ENCODE data around the gene C1GALT1. TPM values are rescaled to one million over a fixed set of nuclear protein-coding genes. Genes with fewer than 3 reads are reported as not detected.

C1GALT1 gene
- total RNA-seq, 1 experiment from 2014 or later, result 52.2 TPM

DNA sequence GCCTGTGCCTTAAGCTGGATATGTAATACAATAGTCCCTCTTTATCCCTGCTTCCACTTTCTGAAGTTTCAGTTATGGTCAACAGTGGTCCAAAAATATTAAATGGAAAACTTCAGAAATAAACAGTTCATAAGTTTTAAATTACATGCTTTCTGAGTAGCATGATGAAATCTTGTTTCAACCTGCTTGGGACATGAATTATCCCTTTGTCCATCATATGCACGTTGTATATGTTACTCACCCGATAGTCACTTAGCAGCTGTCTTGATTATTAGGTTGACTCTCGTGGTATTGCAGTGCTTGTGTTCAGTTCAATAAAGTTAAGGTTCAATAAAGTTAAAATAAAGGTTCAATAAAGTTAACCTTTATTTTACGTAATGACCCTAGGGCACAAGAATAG is 25.5 kb downstream of the C1GALT1 start:
- H3K9me3 ChIP-seq, result peaks cover 9% of the 10 kb centered on the region
- no peaks in the 10 kb centered on the region for H3K27me3 ChIP-seq (replicated peaks; ENCODE audit: control insufficient read depth, insufficient read depth, low read length)
- intact Hi-C loops (cut with micrococcal nuclease; ENCODE audit: unreplicated experiment), result no loop called here
- H3K36me3 Mint-ChIP-seq (ENCODE audit: insufficient read depth, unreplicated experiment), result peaks cover 28% of the 10 kb centered on the region
- no peak overlapping the region for H3K27ac Mint-ChIP-seq (ENCODE audit: unreplicated experiment)
- BruUV-seq (replicated peaks), result no TSS peak
- H3K36me3 ChIP-seq (ENCODE audit: control insufficient read depth, insufficient read depth, low read length), result no peaks in the 10 kb centered on the region
- TF ChIP-seq, protein P1, sequence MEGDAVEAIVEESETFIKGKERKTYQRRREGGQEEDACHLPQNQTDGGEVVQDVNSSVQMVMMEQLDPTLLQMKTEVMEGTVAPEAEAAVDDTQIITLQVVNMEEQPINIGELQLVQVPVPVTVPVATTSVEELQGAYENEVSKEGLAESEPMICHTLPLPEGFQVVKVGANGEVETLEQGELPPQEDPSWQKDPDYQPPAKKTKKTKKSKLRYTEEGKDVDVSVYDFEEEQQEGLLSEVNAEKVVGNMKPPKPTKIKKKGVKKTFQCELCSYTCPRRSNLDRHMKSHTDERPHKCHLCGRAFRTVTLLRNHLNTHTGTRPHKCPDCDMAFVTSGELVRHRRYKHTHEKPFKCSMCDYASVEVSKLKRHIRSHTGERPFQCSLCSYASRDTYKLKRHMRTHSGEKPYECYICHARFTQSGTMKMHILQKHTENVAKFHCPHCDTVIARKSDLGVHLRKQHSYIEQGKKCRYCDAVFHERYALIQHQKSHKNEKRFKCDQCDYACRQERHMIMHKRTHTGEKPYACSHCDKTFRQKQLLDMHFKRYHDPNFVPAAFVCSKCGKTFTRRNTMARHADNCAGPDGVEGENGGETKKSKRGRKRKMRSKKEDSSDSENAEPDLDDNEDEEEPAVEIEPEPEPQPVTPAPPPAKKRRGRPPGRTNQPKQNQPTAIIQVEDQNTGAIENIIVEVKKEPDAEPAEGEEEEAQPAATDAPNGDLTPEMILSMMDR (IDR thresholded peaks at IDR 0.05; ENCODE audit: insufficient read depth in 1 of 2, low read depth in 1 of 2, low read length in 1 of 2, severe bottlenecking in 1 of 2, unreplicated experiment in 1 of 2), result no peak
- no peak overlapping the region for H3K4me3 Mint-ChIP-seq (ENCODE audit: unreplicated experiment)
- 0 out of 2 replicates have a peak, but pooled peaks cover 3% of the 10 kb centered on the region for H3K4me1 ChIP-seq
- DNase-seq, result no peak
- POLR2A ChIA-PET, result no interaction called here
- CTCF ChIA-PET, result no interaction called here
- H3K4me3 ChIP-seq (ENCODE audit: low read depth, low read length), result no peak overlapping the region
- no peaks in the 10 kb centered on the region for H3K27me3 Mint-ChIP-seq (ENCODE audit: insufficient read depth, unreplicated experiment)
- H3K4me1 Mint-ChIP-seq (ENCODE audit: low read depth, unreplicated experiment), result peaks cover 13% of the 10 kb centered on the region
- peaks cover 37% of the 10 kb centered on the region for H3K9me3 Mint-ChIP-seq (ENCODE audit: unreplicated experiment)

- no TSS peak for BruUV-seq (replicated peaks)
- CTCF ChIA-PET, result no interaction called here
- Histone ChIP-seq H3K27me3 (replicated peaks; ENCODE audit: control insufficient read depth, insufficient read depth, low read length) (no peaks in the 10 kb centered on the region), H3K9me3 (peaks cover 5% of the 10 kb centered on the region), H3K4me1 (0 out of 2 replicates have a peak, but pooled peaks cover 3% of the 10 kb centered on the region), H3K36me3 (ENCODE audit: control insufficient read depth, insufficient read depth, low read length) (no peaks in the 10 kb centered on the region), H3K4me3 (ENCODE audit: low read depth, low read length) (no peak overlapping the region)
- peaks cover 13% of the 10 kb centered on the region for H3K4me1 Mint-ChIP-seq (ENCODE audit: low read depth, unreplicated experiment)
- DNase-seq, result no peak
- no peak overlapping the region for H3K4me3 Mint-ChIP-seq (ENCODE audit: unreplicated experiment)
- TF ChIP-seq, protein P1 (IDR thresholded peaks at IDR 0.05; ENCODE audit: insufficient read depth in 1 of 2, low read depth in 1 of 2, low read length in 1 of 2, severe bottlenecking in 1 of 2, unreplicated experiment in 1 of 2), result no peak
- intact Hi-C loops (cut with micrococcal nuclease; ENCODE audit: unreplicated experiment), result no loop called here
- no peak overlapping the region for H3K27ac Mint-ChIP-seq (ENCODE audit: unreplicated experiment)
- POLR2A ChIA-PET, result no interaction called here
- H3K9me3 Mint-ChIP-seq (ENCODE audit: unreplicated experiment), result peaks cover 35% of the 10 kb centered on the region
- peaks cover 28% of the 10 kb centered on the region for H3K36me3 Mint-ChIP-seq (ENCODE audit: insufficient read depth, unreplicated experiment)
- H3K27me3 Mint-ChIP-seq (ENCODE audit: insufficient read depth, unreplicated experiment), result no peaks in the 10 kb centered on the region
These were observed 26.2 kb downstream of the C1GALT1 start for GRCh38 chr7:7208520-7208919.

DNA sequence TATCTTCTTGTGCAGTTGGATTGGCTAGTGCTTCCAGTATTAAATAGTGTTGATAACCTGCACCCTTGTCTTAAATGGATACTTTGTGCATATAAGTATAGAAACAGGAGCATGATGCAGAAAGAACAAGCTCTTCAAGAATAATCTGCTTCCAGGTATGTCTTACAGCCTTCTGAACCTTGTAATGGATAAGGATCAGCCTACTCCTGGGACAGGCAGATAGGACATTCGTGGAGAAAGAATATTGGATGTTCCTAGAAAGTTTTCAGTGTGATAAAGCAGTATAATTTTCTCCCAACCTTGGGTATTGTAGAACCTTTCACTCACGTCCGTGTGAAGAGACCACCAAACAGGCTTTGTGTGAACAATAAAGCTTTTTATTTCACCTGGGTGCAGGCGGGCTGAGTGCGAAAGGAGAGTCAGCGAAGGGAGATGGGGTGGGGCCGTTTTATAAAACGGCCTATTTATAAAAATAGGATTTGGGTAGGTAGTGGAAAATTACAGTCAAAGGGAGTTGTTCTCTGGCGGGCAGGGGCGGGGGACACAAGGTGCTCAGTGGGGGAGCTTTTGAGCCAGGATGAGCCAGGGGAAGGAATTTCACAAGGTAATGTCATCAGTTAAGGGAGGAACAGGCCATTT is 27.2 kb downstream of the C1GALT1 start:
- no TSS peak for BruUV-seq (replicated peaks)
- Mint-ChIP-seq H3K36me3 (ENCODE audit: insufficient read depth, unreplicated experiment) (peaks cover 33% of the 10 kb centered on the region), H3K27ac (ENCODE audit: unreplicated experiment) (no peak overlapping the region), H3K4me1 (ENCODE audit: low read depth, unreplicated experiment) (peaks cover 11% of the 10 kb centered on the region), H3K4me3 (ENCODE audit: unreplicated experiment) (no peak overlapping the region), H3K9me3 (ENCODE audit: unreplicated experiment) (peaks cover 25% of the 10 kb centered on the region), H3K27me3 (ENCODE audit: insufficient read depth, unreplicated experiment) (no peaks in the 10 kb centered on the region)
- intact Hi-C loops (cut with micrococcal nuclease; ENCODE audit: unreplicated experiment), result no loop called here
- Histone ChIP-seq H3K4me3 (ENCODE audit: low read depth, low read length) (no peak overlapping the region), H3K36me3 (ENCODE audit: control insufficient read depth, insufficient read depth, low read length) (no peaks in the 10 kb centered on the region), H3K27me3 (replicated peaks; ENCODE audit: control insufficient read depth, insufficient read depth, low read length) (no peaks in the 10 kb centered on the region), H3K4me1 (0 out of 2 replicates have a peak, but pooled peaks cover 3% of the 10 kb centered on the region), H3K9me3 (peaks cover 3% of the 10 kb centered on the region)
- ChIA-PET CTCF (interaction anchor here (0.6 kb wide), 1 partner anchor 117 kb away, joined by 3 read pairs; no protein-coding TSS in a partner anchor), POLR2A (no interaction called here)
- TF ChIP-seq, protein P1 (IDR thresholded peaks at IDR 0.05; ENCODE audit: insufficient read depth in 1 of 2, low read depth in 1 of 2, low read length in 1 of 2, severe bottlenecking in 1 of 2, unreplicated experiment in 1 of 2), result no peak
- DNase-seq, result no peak

Data from Caco-2 (cell line).